GM12873 (cell line): ENCODE measurements around the gene ZNF283.

Experiments
- CTCF ChIP-seq: IDR thresholded peaks from 2 replicates; pipeline ENCODE4 v1.5.1; 2012; ENCODE audit warnings: low read depth, mild to moderate bottlenecking, moderate library complexity, low read length, control low read depth; ENCODE audit not compliant: insufficient read depth; ENCODE audit errors: missing control alignments

ZNF283 gene

GRCh38 chr19:43790587-43790986 lies 36.5 kb upstream of the ZNF283 start:
- TF ChIP-seq CTCF = no peak

DNA sequence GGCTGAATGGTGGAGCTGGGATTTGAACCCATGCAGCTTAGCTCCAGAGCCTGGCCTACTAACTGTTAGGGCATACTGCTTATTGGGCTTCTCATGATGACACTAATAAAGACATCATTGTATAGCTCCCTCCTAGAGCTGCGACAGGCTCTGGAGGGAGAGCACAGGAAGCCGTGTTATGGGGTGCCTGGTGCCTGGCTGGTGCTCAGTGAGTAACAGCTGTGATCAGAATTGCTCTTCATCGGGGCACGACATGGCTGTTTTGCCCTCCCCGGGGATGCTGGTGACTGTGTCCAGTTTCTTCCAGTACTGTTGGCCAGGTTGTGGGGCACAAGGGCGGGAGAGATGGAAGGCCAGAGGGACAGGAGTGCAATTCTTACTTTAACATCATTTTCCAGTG lies 30.0 kb upstream of the ZNF283 start:
- no peak for TF ChIP-seq CTCF

GRCh38 chr19:43797556-43797955 lies 29.6 kb upstream of the ZNF283 start:
- TF ChIP-seq CTCF = no peak

DNA sequence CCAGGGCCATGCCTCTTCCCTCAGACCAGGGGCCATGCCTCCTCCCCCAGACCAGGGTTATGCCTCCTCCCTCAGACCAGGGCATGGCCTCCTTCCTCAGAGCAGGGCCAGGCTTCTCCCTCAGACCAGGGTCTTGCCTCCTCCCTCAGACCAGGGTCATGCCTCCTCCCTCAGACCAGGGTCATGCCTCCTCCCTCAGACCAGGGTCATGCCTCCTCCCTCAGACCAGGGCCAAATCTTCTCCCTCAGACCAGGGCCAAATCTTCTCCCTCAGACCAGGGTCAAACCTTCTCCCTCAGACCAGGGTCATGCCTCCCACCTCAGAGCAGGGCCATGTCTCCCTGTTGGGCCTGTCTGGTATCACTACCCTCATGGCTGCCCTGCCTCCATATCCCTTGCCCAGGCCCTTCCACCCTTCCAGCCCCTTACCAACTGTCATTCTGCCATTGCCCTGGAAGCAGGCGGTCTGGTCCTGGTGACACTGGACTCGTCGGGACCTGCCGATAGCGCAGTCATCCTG lies 29.0 kb upstream of the ZNF283 start:
- TF ChIP-seq CTCF = no peak

DNA sequence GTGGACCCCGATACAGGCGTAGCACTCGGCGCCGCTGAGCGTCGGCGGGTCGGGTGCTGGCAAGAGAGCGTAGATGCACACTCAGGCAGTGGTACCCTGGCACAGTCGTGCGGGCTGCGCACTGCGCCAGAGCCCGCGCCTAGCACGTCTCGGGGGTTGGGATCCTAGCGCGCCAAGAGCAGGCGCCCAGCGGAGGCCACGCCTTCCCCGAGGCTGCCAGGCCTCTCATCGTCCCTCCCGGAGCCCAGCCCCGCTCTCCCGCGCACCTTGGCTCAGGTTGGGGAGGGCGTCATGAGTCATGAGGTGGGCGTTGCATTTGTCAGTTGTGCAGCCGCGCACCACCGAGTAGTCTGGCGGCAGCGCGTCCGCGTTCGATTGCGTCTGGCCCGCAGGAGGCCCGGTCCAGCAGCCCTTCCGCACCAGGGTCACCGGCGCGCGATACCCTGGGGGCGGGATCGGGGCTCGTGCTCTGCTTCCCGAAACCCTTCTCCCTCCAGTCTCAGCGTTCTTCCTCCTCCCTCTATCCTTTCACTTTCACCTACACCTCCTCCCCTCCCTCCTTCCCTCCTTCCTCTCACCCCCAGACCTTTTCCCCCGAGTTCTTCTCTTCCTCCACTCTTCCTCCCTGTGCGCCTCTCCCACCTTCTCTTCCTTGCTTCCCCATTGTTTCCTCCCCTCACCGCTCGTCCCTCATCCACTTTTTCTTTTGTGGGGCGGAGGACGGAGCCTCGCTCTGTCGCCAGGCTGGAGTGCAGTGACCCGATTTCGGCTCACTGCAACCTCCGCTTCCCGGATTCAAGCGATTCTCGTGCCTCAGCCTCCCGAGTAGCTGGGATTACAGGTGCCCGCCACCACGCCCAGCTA lies 28.3 kb upstream of the ZNF283 start:
- no peak for TF ChIP-seq CTCF

GRCh38 chr19:43799502-43800142 lies 27.5 kb upstream of the ZNF283 start:
- no peak for TF ChIP-seq CTCF

DNA sequence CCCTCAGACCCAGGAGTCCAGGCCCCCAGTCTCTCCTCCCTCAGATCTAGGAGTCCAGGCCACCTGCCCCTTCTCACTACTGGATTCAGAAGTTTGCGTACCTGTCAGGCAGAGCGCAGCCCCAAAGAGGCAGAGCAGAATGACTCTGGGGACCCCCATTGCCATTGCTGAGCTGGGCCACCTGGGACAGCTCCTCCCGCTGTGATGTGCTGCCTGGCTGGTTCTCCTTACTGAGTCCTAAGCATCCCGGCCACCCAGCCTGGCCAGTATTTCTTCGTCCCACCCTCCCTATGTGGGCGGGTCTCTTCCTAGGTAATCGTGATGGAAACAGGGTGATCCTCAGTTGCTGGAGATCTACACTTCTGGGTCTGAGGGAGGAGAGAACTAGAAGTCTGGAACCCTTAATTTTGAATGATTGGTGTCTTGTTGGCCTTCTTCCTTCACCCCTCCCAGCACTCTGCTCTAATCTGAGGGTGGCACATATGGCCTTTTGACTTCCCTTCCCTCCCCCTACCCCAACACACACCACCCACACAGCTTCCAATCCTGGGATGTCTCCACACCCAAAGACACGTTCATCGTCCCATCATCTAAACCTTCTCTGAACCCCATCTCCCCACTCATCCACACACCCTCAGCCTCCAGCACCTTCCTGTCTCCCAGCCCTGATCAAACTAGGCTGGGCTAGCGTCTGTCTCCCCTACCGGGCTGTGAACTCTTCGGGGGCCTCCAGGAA lies 24.7 kb upstream of the ZNF283 start, which contains the start of gene LYPD5:
LYPD5 (minus strand) TSS at position 232 of the 736 bp plus-strand sequence; CDS start at position 165, 67 bp downstream.
- TF ChIP-seq CTCF = no peak
